OCI-LY1 (cell line): ENCODE results near the gene SNRK.

Source experiments
- H2AFZ ChIP-seq: fragments of 200-600 bp; sonication (generic), shearing (Covaris generic); 2 replicates; pipeline ENCODE4 v1.6.0; 2014; ENCODE audit warnings: antibody characterized with exemption, mild to moderate bottlenecking, low read length
- H3F3A ChIP-seq: fragments of 200-600 bp; sonication (generic), shearing (Covaris generic); 2 replicates; pipeline ENCODE4 v1.6.0; 2014; ENCODE audit warnings: mild to moderate bottlenecking, antibody characterized with exemption, low read length, moderate library complexity; ENCODE audit not compliant: insufficient read depth
- H3K27ac ChIP-seq: fragments of 200-600 bp; sonication (generic); 2 replicates; pipeline ENCODE4 v1.5.1; 2014; ENCODE audit warnings: low read length, mixed run types, mild to moderate bottlenecking, low read depth; ENCODE audit not compliant: poor library complexity, severe bottlenecking
- H3K27me3 ChIP-seq: fragments of 200-600 bp; sonication (generic); 2 replicates; pipeline ENCODE4 v1.6.0; 2014; ENCODE audit warnings: antibody characterized with exemption, mild to moderate bottlenecking, low read length, moderate library complexity; ENCODE audit not compliant: insufficient read depth
- H3K36me3 ChIP-seq: fragments of 200-600 bp; sonication (generic); 2 replicates; pipeline ENCODE4 v1.6.1; 2014; ENCODE audit warnings: mild to moderate bottlenecking, antibody characterized with exemption, low read length, moderate library complexity, mixed read lengths; ENCODE audit not compliant: insufficient read depth
- H3K4me1 ChIP-seq: fragments of 200-600 bp; sonication (generic); 2 replicates; pipeline ENCODE4 v1.5.1; 2014; ENCODE audit warnings: mild to moderate bottlenecking, low read length, moderate library complexity; ENCODE audit not compliant: insufficient read depth, severe bottlenecking
- H3K4me2 ChIP-seq: fragments of 200-600 bp; sonication (generic), shearing (Covaris generic); 2 replicates; pipeline ENCODE4 v1.6.1; 2014; ENCODE audit warnings: low read length
- H3K4me3 ChIP-seq: fragments of 200-600 bp; sonication (generic); 2 replicates; pipeline ENCODE4 v1.5.1; 2014; ENCODE audit warnings: low read length, low read depth, mild to moderate bottlenecking, mixed read lengths; ENCODE audit not compliant: poor library complexity, severe bottlenecking
- H3K79me2 ChIP-seq: fragments of 200-600 bp; shearing (Covaris generic); 2 replicates; pipeline ENCODE4 v1.6.1; 2016; ENCODE audit warnings: mixed run types, low read length, mixed read lengths; ENCODE audit not compliant: insufficient read depth
- H3K9ac ChIP-seq: fragments of 200-600 bp; sonication (generic), shearing (Covaris generic); 2 replicates; pipeline ENCODE4 v1.6.1; 2014; ENCODE audit warnings: mild to moderate bottlenecking, low read length, mixed read lengths
- H3K9me2 ChIP-seq: fragments of 200-600 bp; sonication (generic), shearing (Covaris generic); 2 replicates; pipeline ENCODE4 v1.6.1; 2014; ENCODE audit warnings: low read depth, mild to moderate bottlenecking, low read length, mixed read lengths
- H3K9me3 ChIP-seq: fragments of 200-600 bp; shearing (Covaris generic); 2 replicates; pipeline ENCODE4 v1.6.1; 2014; ENCODE audit warnings: low read length, mixed read lengths
- H4K20me1 ChIP-seq: fragments of 200-600 bp; sonication (generic), shearing (Covaris generic); 2 replicates; pipeline ENCODE4 v1.6.0; 2016; ENCODE audit warnings: mild to moderate bottlenecking, low read length; ENCODE audit not compliant: insufficient read depth
- CTCF ChIP-seq: fragments of 200-600 bp; sonication (generic), shearing (Covaris generic); IDR thresholded peaks from 2 replicates; pipeline ENCODE4 v1.5.1; 2017; ENCODE audit warnings: mild to moderate bottlenecking, antibody characterized with exemption, low read length, moderate library complexity, mixed read lengths
- EZH2 ChIP-seq: fragments of 200-600 bp; sonication (generic), shearing (Covaris generic); IDR thresholded peaks from 2 replicates; pipeline ENCODE4 v1.8.0; 2017; ENCODE audit warnings: borderline replicate concordance, mixed run types, mild to moderate bottlenecking, antibody characterized with exemption, low read length, moderate library complexity, mixed read lengths

Gene SNRK

GRCh38 chr3:43346978-43347749, 60.8 kb downstream of the SNRK start:
- no peaks in the 10 kb centered on the region for H3K9me3 ChIP-seq
- no peak overlapping the region for H2AFZ ChIP-seq
- no peak overlapping the region for H3K9ac ChIP-seq
- no peak overlapping the region for H3K4me3 ChIP-seq
- no peaks in the 10 kb centered on the region for H3F3A ChIP-seq
- H3K4me2 ChIP-seq, result no peak overlapping the region
- H3K4me1 ChIP-seq, result no peaks in the 10 kb centered on the region
- H3K27ac ChIP-seq, result no peak overlapping the region
- H3K27me3 ChIP-seq, result no peaks in the 10 kb centered on the region
- H3K79me2 ChIP-seq, result no peaks in the 10 kb centered on the region
- peaks cover 79% of the 10 kb centered on the region for H3K36me3 ChIP-seq
- no peak for TF ChIP-seq CTCF
- no peak for TF ChIP-seq EZH2
- H4K20me1 ChIP-seq, result no peaks in the 10 kb centered on the region
- H3K9me2 ChIP-seq, result no peaks in the 10 kb centered on the region

DNA sequence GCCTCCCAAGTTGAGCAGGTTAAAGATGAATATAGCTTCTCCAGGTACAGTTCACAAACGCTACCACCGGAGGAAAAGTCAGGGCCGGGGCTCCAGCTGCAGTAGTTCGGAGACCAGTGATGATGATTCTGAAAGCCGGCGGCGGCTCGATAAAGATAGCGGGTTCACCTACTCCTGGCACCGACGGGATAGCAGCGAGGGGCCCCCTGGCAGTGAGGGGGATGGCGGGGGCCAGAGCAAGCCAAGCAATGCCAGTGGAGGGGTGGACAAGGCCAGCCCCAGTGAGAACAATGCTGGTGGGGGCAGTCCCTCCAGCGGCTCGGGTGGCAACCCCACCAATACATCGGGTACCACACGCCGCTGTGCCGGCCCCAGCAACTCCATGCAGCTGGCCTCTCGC, 61.4 kb downstream of the SNRK start:
- Histone ChIP-seq H3K36me3 (peaks cover 73% of the 10 kb centered on the region), H3K4me2 (no peak overlapping the region), H3K9me3 (peaks cover 2% of the 10 kb centered on the region), H3K27ac (no peak overlapping the region), H3F3A (no peaks in the 10 kb centered on the region), H3K27me3 (no peaks in the 10 kb centered on the region), H2AFZ (no peak overlapping the region), H3K4me3 (no peak overlapping the region), H3K9ac (no peak overlapping the region), H3K79me2 (no peaks in the 10 kb centered on the region), H3K9me2 (no peaks in the 10 kb centered on the region), H3K4me1 (no peaks in the 10 kb centered on the region), H4K20me1 (no peaks in the 10 kb centered on the region)
- TF ChIP-seq EZH2 (no peak), CTCF (no peak)

DNA sequence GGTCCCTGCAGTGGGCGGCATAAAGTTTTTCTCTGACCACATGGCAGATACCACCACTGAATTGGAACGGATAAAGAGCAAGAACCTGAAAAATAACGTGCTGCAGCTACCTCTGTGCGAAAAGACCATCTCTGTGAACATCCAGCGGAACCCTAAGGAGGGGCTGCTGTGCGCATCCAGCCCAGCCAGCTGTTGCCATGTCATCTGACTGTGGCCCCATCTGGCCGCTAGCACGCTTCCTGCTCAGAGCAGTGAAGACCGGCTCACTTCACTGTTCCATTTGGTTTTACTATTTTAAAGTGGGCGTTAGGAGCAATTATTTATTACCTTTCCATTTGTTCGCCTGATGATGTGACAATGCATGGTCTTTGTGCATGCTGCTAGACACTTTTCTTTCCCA, 62.0 kb downstream of the SNRK start:
- TF ChIP-seq EZH2, result no peak
- TF ChIP-seq CTCF, result no peak
- Histone ChIP-seq H3K27ac (no peak overlapping the region), H3K36me3 (peaks cover 67% of the 10 kb centered on the region), H3F3A (no peaks in the 10 kb centered on the region), H3K4me3 (no peak overlapping the region), H3K27me3 (no peaks in the 10 kb centered on the region), H3K79me2 (no peaks in the 10 kb centered on the region), H3K4me2 (no peak overlapping the region), H3K9me2 (no peaks in the 10 kb centered on the region), H3K4me1 (no peaks in the 10 kb centered on the region), H4K20me1 (no peaks in the 10 kb centered on the region), H3K9me3 (peaks cover 7% of the 10 kb centered on the region), H3K9ac (no peak overlapping the region), H2AFZ (no peak overlapping the region)
